ENCODE measurements around the gene H19.

DNA sequence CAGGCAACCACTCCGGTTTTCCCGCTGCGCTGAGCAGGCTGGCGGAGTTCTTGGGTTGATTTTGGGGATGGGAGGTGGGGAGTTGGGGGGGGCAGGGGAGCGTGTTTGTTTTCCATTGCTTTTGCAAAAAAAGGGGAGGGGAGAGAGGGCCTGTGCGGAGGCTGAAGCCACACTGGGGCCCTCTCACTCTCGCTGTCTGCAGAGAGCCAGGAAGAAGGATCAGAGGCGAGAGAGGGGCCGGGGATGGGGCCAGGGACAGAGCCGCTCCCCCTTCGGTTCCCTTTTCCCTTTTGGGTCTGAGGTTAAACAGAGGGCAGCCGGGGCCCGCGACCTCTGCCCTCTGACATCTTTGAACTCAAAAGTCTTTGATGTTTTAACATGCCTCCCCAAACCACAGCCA is 17.4 kb upstream of the H19 start:
- TF ChIP-seq, protein P1, sequence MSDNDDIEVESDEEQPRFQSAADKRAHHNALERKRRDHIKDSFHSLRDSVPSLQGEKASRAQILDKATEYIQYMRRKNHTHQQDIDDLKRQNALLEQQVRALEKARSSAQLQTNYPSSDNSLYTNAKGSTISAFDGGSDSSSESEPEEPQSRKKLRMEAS (CRISPR knock-in tag; IDR thresholded peaks at IDR 0.05), result no peak
- TF ChIP-seq, protein P2, sequence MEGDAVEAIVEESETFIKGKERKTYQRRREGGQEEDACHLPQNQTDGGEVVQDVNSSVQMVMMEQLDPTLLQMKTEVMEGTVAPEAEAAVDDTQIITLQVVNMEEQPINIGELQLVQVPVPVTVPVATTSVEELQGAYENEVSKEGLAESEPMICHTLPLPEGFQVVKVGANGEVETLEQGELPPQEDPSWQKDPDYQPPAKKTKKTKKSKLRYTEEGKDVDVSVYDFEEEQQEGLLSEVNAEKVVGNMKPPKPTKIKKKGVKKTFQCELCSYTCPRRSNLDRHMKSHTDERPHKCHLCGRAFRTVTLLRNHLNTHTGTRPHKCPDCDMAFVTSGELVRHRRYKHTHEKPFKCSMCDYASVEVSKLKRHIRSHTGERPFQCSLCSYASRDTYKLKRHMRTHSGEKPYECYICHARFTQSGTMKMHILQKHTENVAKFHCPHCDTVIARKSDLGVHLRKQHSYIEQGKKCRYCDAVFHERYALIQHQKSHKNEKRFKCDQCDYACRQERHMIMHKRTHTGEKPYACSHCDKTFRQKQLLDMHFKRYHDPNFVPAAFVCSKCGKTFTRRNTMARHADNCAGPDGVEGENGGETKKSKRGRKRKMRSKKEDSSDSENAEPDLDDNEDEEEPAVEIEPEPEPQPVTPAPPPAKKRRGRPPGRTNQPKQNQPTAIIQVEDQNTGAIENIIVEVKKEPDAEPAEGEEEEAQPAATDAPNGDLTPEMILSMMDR (IDR thresholded peaks at IDR 0.05 in 2 of 3, conservative IDR thresholded peaks at IDR 0.05 in 1 of 3; ENCODE audit: insufficient read depth in 2 of 3, low read depth in 1 of 3, low read length in 3 of 3), result no peak

All from K562 (cell line).